Stomach (tissue), 4 donors: Measurements from ENCODE around the gene NCF4.

Experiments
- POLR2AphosphoS5 ChIP-seq, 3 donors: sonication (generic); formaldehyde crosslinking; IDR thresholded peaks; one replicate each; pipeline ENCODE4 v1.6.1; 2016; ENCODE audit warnings: antibody characterized with exemption in 3 of 3
- TF ChIP-seq, protein P1 (sequence below), 7 experiments: fragments of 450-650 bp in 4 of 7; fragments of 200-600 bp in 3 of 7; sonication (generic) in 3 of 7; IDR thresholded peaks; one replicate each; pipeline ENCODE4 v1.5.1; 2016 to 2019; ENCODE audit warnings: antibody characterized with exemption in 7 of 7, control low read depth in 2 of 7, mild to moderate bottlenecking in 1 of 7

- TF ChIP-seq, protein P1, sequence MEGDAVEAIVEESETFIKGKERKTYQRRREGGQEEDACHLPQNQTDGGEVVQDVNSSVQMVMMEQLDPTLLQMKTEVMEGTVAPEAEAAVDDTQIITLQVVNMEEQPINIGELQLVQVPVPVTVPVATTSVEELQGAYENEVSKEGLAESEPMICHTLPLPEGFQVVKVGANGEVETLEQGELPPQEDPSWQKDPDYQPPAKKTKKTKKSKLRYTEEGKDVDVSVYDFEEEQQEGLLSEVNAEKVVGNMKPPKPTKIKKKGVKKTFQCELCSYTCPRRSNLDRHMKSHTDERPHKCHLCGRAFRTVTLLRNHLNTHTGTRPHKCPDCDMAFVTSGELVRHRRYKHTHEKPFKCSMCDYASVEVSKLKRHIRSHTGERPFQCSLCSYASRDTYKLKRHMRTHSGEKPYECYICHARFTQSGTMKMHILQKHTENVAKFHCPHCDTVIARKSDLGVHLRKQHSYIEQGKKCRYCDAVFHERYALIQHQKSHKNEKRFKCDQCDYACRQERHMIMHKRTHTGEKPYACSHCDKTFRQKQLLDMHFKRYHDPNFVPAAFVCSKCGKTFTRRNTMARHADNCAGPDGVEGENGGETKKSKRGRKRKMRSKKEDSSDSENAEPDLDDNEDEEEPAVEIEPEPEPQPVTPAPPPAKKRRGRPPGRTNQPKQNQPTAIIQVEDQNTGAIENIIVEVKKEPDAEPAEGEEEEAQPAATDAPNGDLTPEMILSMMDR (IDR thresholded peaks at IDR 0.05), result no peak
- TF ChIP-seq POLR2AphosphoS5 (IDR thresholded peaks at IDR 0.05), result no peak
Measured at GRCh38 chr22:36831717-36832116, 29.1 kb upstream of the NCF4 start.
